RPMI8226 (cell line): Measurements from ENCODE around the gene CD84.
"Not testable (repeated sequence)": the region's sequence is repeated elsewhere in the genome, so short reads cannot be mapped to it uniquely, and the experiment has no call there.

ENCODE experiments used
- DNase-seq: peaks from one replicate; pipeline ENCODE4 v3.0.0-alpha.2; 2015

Gene CD84

GRCh38 chr1:160539990-160540858, 39.1 kb downstream of the CD84 start:
- DNase-seq, result peak; percentile 28

GRCh38 chr1:160539684-160539989, 39.7 kb downstream of the CD84 start:
- DNase-seq, result no peak

GRCh38 chr1:160538985-160539651, 40.2 kb downstream of the CD84 start:
- DNase-seq, result no peak

GRCh38 chr1:160537714-160538665, 41.3 kb downstream of the CD84 start:
- no peak for DNase-seq

- DNase-seq, result no peak
Measured at GRCh38 chr1:160534823-160535605, 44.3 kb downstream of the CD84 start.

- DNase-seq, result not testable (repeated sequence)
Measured at GRCh38 chr1:160532557-160532813, 46.8 kb downstream of the CD84 start.

- not testable (repeated sequence) for DNase-seq
Measured at GRCh38 chr1:160531809-160532556, 47.3 kb downstream of the CD84 start.

GRCh38 chr1:160529401-160529952, 49.8 kb downstream of the CD84 start:
- DNase-seq, result not testable (repeated sequence)

- DNase-seq, result not testable (repeated sequence)
Measured at GRCh38 chr1:160523789-160524188, 55.5 kb downstream of the CD84 start.

- no peak for DNase-seq
Measured at GRCh38 chr1:160522622-160523345, 56.5 kb downstream of the CD84 start, which contains the start of gene SLAMF6. Gene SLAMF6 (minus strand): TSS chr1:160523255. CDS start chr1:160523192, 63 bp downstream.

- DNase-seq, result no peak
Measured at GRCh38 chr1:160522136-160522535, 57.2 kb downstream of the CD84 start.

- DNase-seq, result no peak
Measured at GRCh38 chr1:160521554-160521953, 57.7 kb downstream of the CD84 start.

- no peak for DNase-seq
Measured at GRCh38 chr1:160520999-160521398, 58.3 kb downstream of the CD84 start.

- DNase-seq, result no peak
Measured at GRCh38 chr1:160520582-160520981, 58.7 kb downstream of the CD84 start.

GRCh38 chr1:160519642-160520435, 59.5 kb downstream of the CD84 start:
- no peak for DNase-seq

- not testable (repeated sequence) for DNase-seq
Measured at GRCh38 chr1:160517519-160517918, 61.8 kb downstream of the CD84 start.

- DNase-seq, result not testable (repeated sequence)
Measured at GRCh38 chr1:160515908-160516307, 63.4 kb downstream of the CD84 start.

GRCh38 chr1:160504651-160505050, 74.6 kb downstream of the CD84 start:
- no peak for DNase-seq

GRCh38 chr1:160503087-160503486, 76.2 kb downstream of the CD84 start:
- no peak for DNase-seq
